ACC112 (cell line): ENCODE measurements around the gene OR2C3.

Source experiments
- H2AFZ ChIP-seq: fragments of 200-600 bp; sonication (generic); one replicate; pipeline ENCODE4 v1.6.0; 2017; ENCODE audit warnings: antibody characterized with exemption, low read length; ENCODE audit not compliant: unreplicated experiment
- H3K27ac ChIP-seq: fragments of 200-600 bp; sonication (generic); 2 replicates; pipeline ENCODE4 v1.5.1; 2014; ENCODE audit warnings: low read depth, mild to moderate bottlenecking, antibody characterized with exemption, low read length, moderate library complexity
- H3K27me3 ChIP-seq: fragments of 200-600 bp; sonication (generic); 2 replicates; pipeline ENCODE4 v1.6.1; 2014; ENCODE audit warnings: mild to moderate bottlenecking, antibody characterized with exemption, low read length, moderate library complexity, mixed read lengths; ENCODE audit not compliant: insufficient read depth
- H3K36me3 ChIP-seq: fragments of 200-600 bp; sonication (generic); 2 replicates; pipeline ENCODE4 v1.6.1; 2016; ENCODE audit warnings: mild to moderate bottlenecking, antibody characterized with exemption, low read length, moderate library complexity, mixed read lengths; ENCODE audit not compliant: insufficient read depth
- H3K4me1 ChIP-seq: fragments of 200-600 bp; sonication (generic); one replicate; pipeline ENCODE4 v1.6.1; 2016; ENCODE audit warnings: low read length, mixed read lengths; ENCODE audit not compliant: insufficient read depth, unreplicated experiment, control insufficient read depth
- H3K4me3 ChIP-seq: fragments of 200-600 bp; sonication (generic); 2 replicates; pipeline ENCODE4 v1.5.1; 2014; ENCODE audit warnings: mild to moderate bottlenecking, low read depth, low read length
- H3K79me2 ChIP-seq: fragments of 200-600 bp; sonication (generic); one replicate; pipeline ENCODE4 v1.6.0; 2016; ENCODE audit warnings: low read length; ENCODE audit not compliant: control insufficient read depth, unreplicated experiment, insufficient read depth

OR2C3 gene

GRCh38 chr1:247475793-247476192, 60.4 kb downstream of the OR2C3 start:
- H3K36me3 ChIP-seq: no peaks in the 10 kb centered on the region
- no peaks in the 10 kb centered on the region for H3K79me2 ChIP-seq
- no peak overlapping the region for H2AFZ ChIP-seq
- H3K4me3 ChIP-seq: no peak overlapping the region
- H3K4me1 ChIP-seq: no peaks in the 10 kb centered on the region
- H3K27me3 ChIP-seq: no peaks in the 10 kb centered on the region
- H3K27ac ChIP-seq: no peak overlapping the region
